ENCODE data around the gene ANXA2.

ANXA2 gene

GRCh38 chr15:60379525-60380274, 18.1 kb downstream of the ANXA2 start:
- Histone ChIP-seq H3K23ac (ENCODE audit: low read length) (no peak overlapping the region), H3K27ac (ENCODE audit: low read depth, low read length) (no peak overlapping the region), H3K9ac (ENCODE audit: low read length) (no peak overlapping the region), H2AK5ac (ENCODE audit: low read length) (no peak overlapping the region), H4K5ac (ENCODE audit: low read length) (no peak overlapping the region), H3K4ac (ENCODE audit: low read depth, low read length) (no peak overlapping the region), H3K4me2 (ENCODE audit: low read length) (no peak overlapping the region), H3K79me2 (ENCODE audit: control insufficient read depth, insufficient read depth, low read length) (peaks cover 3% of the 10 kb centered on the region), H2BK120ac (ENCODE audit: low read depth, low read length) (no peak overlapping the region), H3K18ac (ENCODE audit: low read length) (no peak overlapping the region), H3K36me3 (ENCODE audit: control insufficient read depth, insufficient read depth, low read length) (peaks cover 18% of the 10 kb centered on the region), H3K4me1 (ENCODE audit: control insufficient read depth, low read depth, low read length) (peaks cover 2% of the 10 kb centered on the region), H4K8ac (ENCODE audit: low read depth, low read length) (no peak overlapping the region), H3K27me3 (ENCODE audit: insufficient read depth, low read length, poor library complexity) (no peaks in the 10 kb centered on the region), H3K79me1 (ENCODE audit: low read length) (peaks cover 24% of the 10 kb centered on the region), H3K56ac (ENCODE audit: low read length) (no peak overlapping the region), H2BK15ac (replicated peaks; ENCODE audit: low read depth) (no peak overlapping the region), H3K4me3 (ENCODE audit: low read length) (no peak overlapping the region), H2BK5ac (ENCODE audit: low read length) (no peak overlapping the region)
- WGBS (ENCODE audit: extremely low coverage, insufficient coverage, low lambda C conversion rate), result no CpG with 5 or more reads among the region's 8 CpGs
- DNase-seq, result peak; percentile 41

GRCh38 chr15:60379185-60379524, 18.6 kb downstream of the ANXA2 start:
- no peak overlapping the region for H3K23ac ChIP-seq (ENCODE audit: low read length)
- no peak overlapping the region for H2BK120ac ChIP-seq (ENCODE audit: low read depth, low read length)
- DNase-seq, result no peak
- H2BK5ac ChIP-seq (ENCODE audit: low read length), result no peak overlapping the region
- no peaks in the 10 kb centered on the region for H3K27me3 ChIP-seq (ENCODE audit: insufficient read depth, low read length, poor library complexity)
- peaks cover 18% of the 10 kb centered on the region for H3K36me3 ChIP-seq (ENCODE audit: control insufficient read depth, insufficient read depth, low read length)
- H3K9ac ChIP-seq (ENCODE audit: low read length), result no peak overlapping the region
- no peak overlapping the region for H3K56ac ChIP-seq (ENCODE audit: low read length)
- H2AK5ac ChIP-seq (ENCODE audit: low read length), result no peak overlapping the region
- peaks cover 23% of the 10 kb centered on the region for H3K79me1 ChIP-seq (ENCODE audit: low read length)
- no peak overlapping the region for H3K18ac ChIP-seq (ENCODE audit: low read length)
- H3K79me2 ChIP-seq (ENCODE audit: control insufficient read depth, insufficient read depth, low read length), result peaks cover 3% of the 10 kb centered on the region
- H3K4ac ChIP-seq (ENCODE audit: low read depth, low read length), result no peak overlapping the region
- no peak overlapping the region for H4K8ac ChIP-seq (ENCODE audit: low read depth, low read length)
- no peak overlapping the region for H4K5ac ChIP-seq (ENCODE audit: low read length)
- no CpG with 5 or more reads among the region's 1 CpG for WGBS (ENCODE audit: extremely low coverage, insufficient coverage, low lambda C conversion rate)
- no peak overlapping the region for H3K27ac ChIP-seq (ENCODE audit: low read depth, low read length)
- H2BK15ac ChIP-seq (replicated peaks; ENCODE audit: low read depth), result no peak overlapping the region
- no peak overlapping the region for H3K4me3 ChIP-seq (ENCODE audit: low read length)
- no peak overlapping the region for H3K4me2 ChIP-seq (ENCODE audit: low read length)
- H3K4me1 ChIP-seq (ENCODE audit: control insufficient read depth, low read depth, low read length), result peaks cover 2% of the 10 kb centered on the region

GRCh38 chr15:60376677-60377095, 21.1 kb downstream of the ANXA2 start:
- peaks cover 5% of the 10 kb centered on the region for H3K79me2 ChIP-seq (ENCODE audit: control insufficient read depth, insufficient read depth, low read length)
- no peak overlapping the region for H3K4me2 ChIP-seq (ENCODE audit: low read length)
- H3K18ac ChIP-seq (ENCODE audit: low read length), result no peak overlapping the region
- H3K27me3 ChIP-seq (ENCODE audit: insufficient read depth, low read length, poor library complexity), result no peaks in the 10 kb centered on the region
- H3K4me1 ChIP-seq (ENCODE audit: control insufficient read depth, low read depth, low read length), result peaks cover 2% of the 10 kb centered on the region
- H3K79me1 ChIP-seq (ENCODE audit: low read length), result peaks cover 22% of the 10 kb centered on the region
- no peak overlapping the region for H2AK5ac ChIP-seq (ENCODE audit: low read length)
- no peak overlapping the region for H3K9ac ChIP-seq (ENCODE audit: low read length)
- H2BK5ac ChIP-seq (ENCODE audit: low read length), result no peak overlapping the region
- H3K4me3 ChIP-seq (ENCODE audit: low read length), result no peak overlapping the region
- no peak overlapping the region for H4K8ac ChIP-seq (ENCODE audit: low read depth, low read length)
- peak overlapping the region; percentile 52 for H3K23ac ChIP-seq (ENCODE audit: low read length)
- WGBS (ENCODE audit: extremely low coverage, insufficient coverage, low lambda C conversion rate), result no CpG with 5 or more reads among the region's 12 CpGs
- H3K56ac ChIP-seq (ENCODE audit: low read length), result no peak overlapping the region
- no peak overlapping the region for H4K5ac ChIP-seq (ENCODE audit: low read length)
- DNase-seq, result no peak
- H2BK120ac ChIP-seq (ENCODE audit: low read depth, low read length), result no peak overlapping the region
- H3K4ac ChIP-seq (ENCODE audit: low read depth, low read length), result no peak overlapping the region
- no peak overlapping the region for H2BK15ac ChIP-seq (replicated peaks; ENCODE audit: low read depth)
- no peak overlapping the region for H3K27ac ChIP-seq (ENCODE audit: low read depth, low read length)
- H3K36me3 ChIP-seq (ENCODE audit: control insufficient read depth, insufficient read depth, low read length), result peaks cover 22% of the 10 kb centered on the region

GRCh38 chr15:60375306-60375705, 22.5 kb downstream of the ANXA2 start:
- no peak overlapping the region for H3K23ac ChIP-seq (ENCODE audit: low read length)
- no peak overlapping the region for H3K4me3 ChIP-seq (ENCODE audit: low read length)
- DNase-seq, result no peak
- H3K9ac ChIP-seq (ENCODE audit: low read length), result no peak overlapping the region
- no peak overlapping the region for H3K4me2 ChIP-seq (ENCODE audit: low read length)
- no peaks in the 10 kb centered on the region for H3K27me3 ChIP-seq (ENCODE audit: insufficient read depth, low read length, poor library complexity)
- H4K5ac ChIP-seq (ENCODE audit: low read length), result no peak overlapping the region
- H2BK5ac ChIP-seq (ENCODE audit: low read length), result no peak overlapping the region
- WGBS (ENCODE audit: extremely low coverage, insufficient coverage, low lambda C conversion rate), result no CpG with 5 or more reads among the region's 5 CpGs
- no peak overlapping the region for H4K8ac ChIP-seq (ENCODE audit: low read depth, low read length)
- no peak overlapping the region for H3K4ac ChIP-seq (ENCODE audit: low read depth, low read length)
- H3K79me2 ChIP-seq (ENCODE audit: control insufficient read depth, insufficient read depth, low read length), result peaks cover 5% of the 10 kb centered on the region
- H3K56ac ChIP-seq (ENCODE audit: low read length), result no peak overlapping the region
- no peak overlapping the region for H3K27ac ChIP-seq (ENCODE audit: low read depth, low read length)
- peaks cover 27% of the 10 kb centered on the region for H3K79me1 ChIP-seq (ENCODE audit: low read length)
- peaks cover 16% of the 10 kb centered on the region for H3K36me3 ChIP-seq (ENCODE audit: control insufficient read depth, insufficient read depth, low read length)
- no peak overlapping the region for H2BK120ac ChIP-seq (ENCODE audit: low read depth, low read length)
- no peak overlapping the region for H3K18ac ChIP-seq (ENCODE audit: low read length)
- H2BK15ac ChIP-seq (replicated peaks; ENCODE audit: low read depth), result no peak overlapping the region
- H2AK5ac ChIP-seq (ENCODE audit: low read length), result no peak overlapping the region
- H3K4me1 ChIP-seq (ENCODE audit: control insufficient read depth, low read depth, low read length), result peaks cover 2% of the 10 kb centered on the region

GRCh38 chr15:60374628-60375081, 23.1 kb downstream of the ANXA2 start:
- Histone ChIP-seq H2BK120ac (ENCODE audit: low read depth, low read length) (no peak overlapping the region), H3K27ac (ENCODE audit: low read depth, low read length) (peak overlapping the region; percentile 41), H3K79me1 (ENCODE audit: low read length) (peaks cover 23% of the 10 kb centered on the region), H4K5ac (ENCODE audit: low read length) (no peak overlapping the region), H3K79me2 (ENCODE audit: control insufficient read depth, insufficient read depth, low read length) (peaks cover 5% of the 10 kb centered on the region), H2BK15ac (replicated peaks; ENCODE audit: low read depth) (no peak overlapping the region), H3K4me2 (ENCODE audit: low read length) (no peak overlapping the region), H2AK5ac (ENCODE audit: low read length) (no peak overlapping the region), H3K27me3 (ENCODE audit: insufficient read depth, low read length, poor library complexity) (no peaks in the 10 kb centered on the region), H3K18ac (ENCODE audit: low read length) (no peak overlapping the region), H3K36me3 (ENCODE audit: control insufficient read depth, insufficient read depth, low read length) (peaks cover 12% of the 10 kb centered on the region), H4K8ac (ENCODE audit: low read depth, low read length) (no peak overlapping the region), H3K9ac (ENCODE audit: low read length) (no peak overlapping the region), H2BK5ac (ENCODE audit: low read length) (no peak overlapping the region), H3K4ac (ENCODE audit: low read depth, low read length) (no peak overlapping the region), H3K4me3 (ENCODE audit: low read length) (no peak overlapping the region), H3K23ac (ENCODE audit: low read length) (no peak overlapping the region), H3K56ac (ENCODE audit: low read length) (no peak overlapping the region), H3K4me1 (ENCODE audit: control insufficient read depth, low read depth, low read length) (peaks cover 2% of the 10 kb centered on the region)
- peak; percentile 92 for DNase-seq
- WGBS (ENCODE audit: extremely low coverage, insufficient coverage, low lambda C conversion rate), result no CpG with 5 or more reads among the region's 7 CpGs

GRCh38 chr15:60374209-60374608, 23.6 kb downstream of the ANXA2 start:
- Histone ChIP-seq H3K9ac (ENCODE audit: low read length) (no peak overlapping the region), H2BK120ac (ENCODE audit: low read depth, low read length) (no peak overlapping the region), H3K36me3 (ENCODE audit: control insufficient read depth, insufficient read depth, low read length) (peaks cover 10% of the 10 kb centered on the region), H2AK5ac (ENCODE audit: low read length) (no peak overlapping the region), H3K79me1 (ENCODE audit: low read length) (peaks cover 23% of the 10 kb centered on the region), H4K8ac (ENCODE audit: low read depth, low read length) (no peak overlapping the region), H4K5ac (ENCODE audit: low read length) (no peak overlapping the region), H2BK5ac (ENCODE audit: low read length) (no peak overlapping the region), H3K56ac (ENCODE audit: low read length) (no peak overlapping the region), H3K4me1 (ENCODE audit: control insufficient read depth, low read depth, low read length) (peaks cover 2% of the 10 kb centered on the region), H3K27ac (ENCODE audit: low read depth, low read length) (peak overlapping the region; percentile 41), H3K4me3 (ENCODE audit: low read length) (no peak overlapping the region), H3K79me2 (ENCODE audit: control insufficient read depth, insufficient read depth, low read length) (peaks cover 5% of the 10 kb centered on the region), H3K4ac (ENCODE audit: low read depth, low read length) (no peak overlapping the region), H3K27me3 (ENCODE audit: insufficient read depth, low read length, poor library complexity) (no peaks in the 10 kb centered on the region), H2BK15ac (replicated peaks; ENCODE audit: low read depth) (no peak overlapping the region), H3K18ac (ENCODE audit: low read length) (no peak overlapping the region), H3K4me2 (ENCODE audit: low read length) (no peak overlapping the region), H3K23ac (ENCODE audit: low read length) (no peak overlapping the region)
- WGBS (ENCODE audit: extremely low coverage, insufficient coverage, low lambda C conversion rate), result no CpG with 5 or more reads among the region's 4 CpGs
- DNase-seq, result no peak

Data from mesendoderm (in vitro differentiated cells).